ENCODE data around the gene THSD4.

THSD4 gene

DNA sequence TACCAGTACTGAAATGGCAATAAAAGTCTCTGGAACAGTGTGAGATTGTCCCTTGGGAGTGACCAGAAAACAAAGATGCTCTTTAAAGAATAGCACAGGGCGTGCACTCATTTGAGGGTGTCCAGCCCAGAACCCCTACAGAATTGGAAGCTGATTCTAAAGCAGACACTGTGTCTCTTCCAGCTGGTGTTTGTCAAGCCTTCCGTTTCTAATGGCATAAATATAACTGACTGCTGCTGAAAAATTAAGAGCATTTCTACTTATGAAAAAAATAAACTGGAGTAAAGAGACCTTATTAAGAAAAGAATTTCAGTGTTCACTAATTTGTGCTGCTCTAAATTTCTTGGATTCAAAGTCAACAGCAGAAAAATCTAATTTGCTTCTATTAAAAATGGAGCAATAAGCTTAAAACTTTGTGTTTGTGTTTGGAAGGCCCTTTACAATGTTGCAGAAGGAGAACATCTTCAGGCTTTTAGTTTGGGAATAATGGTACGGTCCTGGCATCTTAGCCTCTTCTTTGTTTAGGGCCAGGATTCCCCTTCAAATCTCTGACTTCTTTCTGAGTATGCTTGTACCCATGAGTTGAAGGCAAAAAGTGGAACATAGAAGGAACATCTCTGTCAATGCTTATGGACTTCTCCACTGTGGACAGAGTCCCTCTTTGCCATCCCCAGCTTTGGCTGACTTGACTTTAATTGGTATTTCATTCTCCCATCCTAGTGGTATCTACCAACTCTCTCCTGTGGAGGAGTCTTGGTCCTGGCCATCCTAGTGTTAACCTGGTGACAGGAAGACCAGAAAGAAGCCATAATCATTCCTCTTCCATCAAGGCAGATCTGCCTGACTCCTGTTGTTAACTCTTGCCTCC is 65.9 kb downstream of the THSD4 start:
- H3K4me3 ChIP-seq (ENCODE audit: control insufficient read depth, low read depth, low read length), result no peak overlapping the region
- TF ChIP-seq CTCF (conservative IDR thresholded peaks at IDR 0.05; ENCODE audit: control insufficient read depth, insufficient read depth, low read depth, low read length), result no peak
- no peak for DNase-seq (ENCODE audit: low read depth)

- no peak for TF ChIP-seq CTCF (conservative IDR thresholded peaks at IDR 0.05; ENCODE audit: control insufficient read depth, insufficient read depth, low read depth, low read length)
- DNase-seq (ENCODE audit: low read depth), result peak; percentile 38
- H3K4me3 ChIP-seq (ENCODE audit: control insufficient read depth, low read depth, low read length), result no peak overlapping the region
Observed at GRCh38 chr15:71182522-71182921, 67.3 kb downstream of the THSD4 start.

DNA sequence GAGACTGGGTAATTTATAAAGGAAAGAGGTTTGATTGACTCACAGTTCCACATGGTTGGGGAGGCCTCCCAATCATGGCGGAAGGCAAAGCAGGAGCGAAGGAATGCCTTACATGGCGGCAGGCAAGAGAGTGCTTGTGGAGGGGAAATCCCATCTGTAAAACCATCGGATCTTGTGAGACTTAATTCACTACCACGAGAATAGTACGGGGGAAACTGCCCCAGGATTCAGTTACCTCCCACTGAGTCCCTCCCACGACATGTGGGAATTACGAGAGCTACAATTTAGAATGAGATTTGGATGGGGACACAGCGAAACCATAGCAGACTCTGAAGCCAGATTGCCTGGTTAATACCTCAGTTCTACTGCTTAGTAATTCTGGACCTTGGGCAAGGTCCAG is 67.8 kb downstream of the THSD4 start:
- TF ChIP-seq CTCF (conservative IDR thresholded peaks at IDR 0.05; ENCODE audit: control insufficient read depth, insufficient read depth, low read depth, low read length), result no peak
- DNase-seq (ENCODE audit: low read depth), result no peak
- no peak overlapping the region for H3K4me3 ChIP-seq (ENCODE audit: control insufficient read depth, low read depth, low read length)

GRCh38 chr15:71185706-71186105 is 70.4 kb downstream of the THSD4 start:
- no peak for TF ChIP-seq CTCF (conservative IDR thresholded peaks at IDR 0.05; ENCODE audit: control insufficient read depth, insufficient read depth, low read depth, low read length)
- DNase-seq (ENCODE audit: low read depth), result no peak
- H3K4me3 ChIP-seq (ENCODE audit: control insufficient read depth, low read depth, low read length), result no peak overlapping the region

GRCh38 chr15:71186267-71186666 is 71.0 kb downstream of the THSD4 start:
- TF ChIP-seq CTCF (conservative IDR thresholded peaks at IDR 0.05; ENCODE audit: control insufficient read depth, insufficient read depth, low read depth, low read length), result no peak
- no peak for DNase-seq (ENCODE audit: low read depth)
- H3K4me3 ChIP-seq (ENCODE audit: control insufficient read depth, low read depth, low read length), result no peak overlapping the region

- H3K4me3 ChIP-seq (ENCODE audit: control insufficient read depth, low read depth, low read length), result no peak overlapping the region
- no peak for DNase-seq (ENCODE audit: low read depth)
- no peak for TF ChIP-seq CTCF (conservative IDR thresholded peaks at IDR 0.05; ENCODE audit: control insufficient read depth, insufficient read depth, low read depth, low read length)
Observed at GRCh38 chr15:71187078-71187477, 71.8 kb downstream of the THSD4 start.
